Fibroblast of skin of scalp (primary cell): ENCODE data around the gene SPOCK2.

Source experiments
- DNase-seq: peaks from one replicate; pipeline ENCODE4 v3.0.0-alpha.2; 2013

SPOCK2 gene

GRCh38 chr10:72026278-72027111 is 61.9 kb downstream of the SPOCK2 start:
- DNase-seq: peak; percentile 27

GRCh38 chr10:72025832-72026231 is 62.5 kb downstream of the SPOCK2 start:
- DNase-seq: no peak

GRCh38 chr10:72025400-72025799 is 63.0 kb downstream of the SPOCK2 start:
- no peak for DNase-seq

- DNase-seq: no peak
These were observed 63.8 kb downstream of the SPOCK2 start for GRCh38 chr10:72024596-72024995.

- no peak for DNase-seq
These were observed 66.1 kb downstream of the SPOCK2 start for GRCh38 chr10:72022228-72022627.

- DNase-seq: no peak
These were observed 67.2 kb downstream of the SPOCK2 start for GRCh38 chr10:72020914-72021809.

GRCh38 chr10:72019085-72019876 is 69.1 kb downstream of the SPOCK2 start:
- DNase-seq: no peak

- no peak for DNase-seq
These were observed 71.6 kb downstream of the SPOCK2 start for GRCh38 chr10:72016608-72017300.

GRCh38 chr10:72015841-72016240 is 72.5 kb downstream of the SPOCK2 start:
- no peak for DNase-seq

- no peak for DNase-seq
These were observed 73.4 kb downstream of the SPOCK2 start for GRCh38 chr10:72014785-72015480.

- no peak for DNase-seq
These were observed 74.2 kb downstream of the SPOCK2 start for GRCh38 chr10:72014197-72014596.

GRCh38 chr10:72013202-72013945 is 75.0 kb downstream of the SPOCK2 start:
- no peak for DNase-seq

GRCh38 chr10:72012796-72013195 is 75.6 kb downstream of the SPOCK2 start:
- no peak for DNase-seq

GRCh38 chr10:72011976-72012512 is 76.3 kb downstream of the SPOCK2 start:
- no peak for DNase-seq

- no peak for DNase-seq
These were observed 76.9 kb downstream of the SPOCK2 start for GRCh38 chr10:72011468-72011867.

GRCh38 chr10:72011016-72011415 is 77.3 kb downstream of the SPOCK2 start:
- no peak for DNase-seq

- DNase-seq: no peak
These were observed 77.9 kb downstream of the SPOCK2 start for GRCh38 chr10:72010234-72010973.

- peak; percentile 98 for DNase-seq
These were observed 78.8 kb downstream of the SPOCK2 start for GRCh38 chr10:72009425-72010081.

- DNase-seq: no peak
These were observed 79.3 kb downstream of the SPOCK2 start for GRCh38 chr10:72009051-72009424.
